ENCODE results near the gene RALB.

DNA sequence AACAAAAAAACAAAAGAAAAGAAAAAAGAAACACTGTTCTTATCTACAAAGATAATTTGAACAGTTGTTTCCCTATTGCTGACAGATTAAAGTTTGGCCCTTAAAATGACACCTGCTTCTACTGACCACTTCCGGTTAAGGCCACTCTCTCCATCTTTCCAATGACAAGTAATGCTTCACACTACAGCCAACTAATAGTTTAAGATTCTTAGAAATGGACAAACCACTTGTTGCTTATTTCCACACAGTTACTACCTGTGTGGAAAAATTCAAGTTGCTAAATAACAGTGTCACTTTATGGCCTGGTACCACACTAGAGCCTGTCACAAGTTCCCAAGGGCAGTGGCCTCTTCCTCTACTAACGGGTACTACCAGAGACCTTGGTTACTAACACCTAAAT, 31.9 kb upstream of the RALB start:
- TF ChIP-seq, protein P1, sequence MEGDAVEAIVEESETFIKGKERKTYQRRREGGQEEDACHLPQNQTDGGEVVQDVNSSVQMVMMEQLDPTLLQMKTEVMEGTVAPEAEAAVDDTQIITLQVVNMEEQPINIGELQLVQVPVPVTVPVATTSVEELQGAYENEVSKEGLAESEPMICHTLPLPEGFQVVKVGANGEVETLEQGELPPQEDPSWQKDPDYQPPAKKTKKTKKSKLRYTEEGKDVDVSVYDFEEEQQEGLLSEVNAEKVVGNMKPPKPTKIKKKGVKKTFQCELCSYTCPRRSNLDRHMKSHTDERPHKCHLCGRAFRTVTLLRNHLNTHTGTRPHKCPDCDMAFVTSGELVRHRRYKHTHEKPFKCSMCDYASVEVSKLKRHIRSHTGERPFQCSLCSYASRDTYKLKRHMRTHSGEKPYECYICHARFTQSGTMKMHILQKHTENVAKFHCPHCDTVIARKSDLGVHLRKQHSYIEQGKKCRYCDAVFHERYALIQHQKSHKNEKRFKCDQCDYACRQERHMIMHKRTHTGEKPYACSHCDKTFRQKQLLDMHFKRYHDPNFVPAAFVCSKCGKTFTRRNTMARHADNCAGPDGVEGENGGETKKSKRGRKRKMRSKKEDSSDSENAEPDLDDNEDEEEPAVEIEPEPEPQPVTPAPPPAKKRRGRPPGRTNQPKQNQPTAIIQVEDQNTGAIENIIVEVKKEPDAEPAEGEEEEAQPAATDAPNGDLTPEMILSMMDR (IDR thresholded peaks at IDR 0.05): no peak
- TF ChIP-seq CREM (CRISPR knock-in tag; IDR thresholded peaks at IDR 0.05): no peak
- TF ChIP-seq, protein P2, sequence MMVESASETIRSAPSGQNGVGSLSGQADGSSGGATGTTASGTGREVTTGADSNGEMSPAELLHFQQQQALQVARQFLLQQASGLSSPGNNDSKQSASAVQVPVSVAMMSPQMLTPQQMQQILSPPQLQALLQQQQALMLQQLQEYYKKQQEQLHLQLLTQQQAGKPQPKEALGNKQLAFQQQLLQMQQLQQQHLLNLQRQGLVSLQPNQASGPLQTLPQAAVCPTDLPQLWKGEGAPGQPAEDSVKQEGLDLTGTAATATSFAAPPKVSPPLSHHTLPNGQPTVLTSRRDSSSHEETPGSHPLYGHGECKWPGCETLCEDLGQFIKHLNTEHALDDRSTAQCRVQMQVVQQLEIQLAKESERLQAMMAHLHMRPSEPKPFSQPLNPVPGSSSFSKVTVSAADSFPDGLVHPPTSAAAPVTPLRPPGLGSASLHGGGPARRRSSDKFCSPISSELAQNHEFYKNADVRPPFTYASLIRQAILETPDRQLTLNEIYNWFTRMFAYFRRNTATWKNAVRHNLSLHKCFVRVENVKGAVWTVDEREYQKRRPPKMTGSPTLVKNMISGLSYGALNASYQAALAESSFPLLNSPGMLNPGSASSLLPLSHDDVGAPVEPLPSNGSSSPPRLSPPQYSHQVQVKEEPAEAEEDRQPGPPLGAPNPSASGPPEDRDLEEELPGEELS (CRISPR knock-in tag; IDR thresholded peaks at IDR 0.05): no peak
- TF ChIP-seq, protein P3, sequence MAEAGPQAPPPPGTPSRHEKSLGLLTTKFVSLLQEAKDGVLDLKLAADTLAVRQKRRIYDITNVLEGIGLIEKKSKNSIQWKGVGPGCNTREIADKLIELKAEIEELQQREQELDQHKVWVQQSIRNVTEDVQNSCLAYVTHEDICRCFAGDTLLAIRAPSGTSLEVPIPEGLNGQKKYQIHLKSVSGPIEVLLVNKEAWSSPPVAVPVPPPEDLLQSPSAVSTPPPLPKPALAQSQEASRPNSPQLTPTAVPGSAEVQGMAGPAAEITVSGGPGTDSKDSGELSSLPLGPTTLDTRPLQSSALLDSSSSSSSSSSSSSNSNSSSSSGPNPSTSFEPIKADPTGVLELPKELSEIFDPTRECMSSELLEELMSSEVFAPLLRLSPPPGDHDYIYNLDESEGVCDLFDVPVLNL (CRISPR knock-in tag; IDR thresholded peaks at IDR 0.05; ENCODE audit: borderline replicate concordance, low read depth): no peak
- TF ChIP-seq IRF2 (CRISPR knock-in tag; IDR thresholded peaks at IDR 0.05; ENCODE audit: borderline replicate concordance, low read depth): no peak
- TF ChIP-seq, protein P4, sequence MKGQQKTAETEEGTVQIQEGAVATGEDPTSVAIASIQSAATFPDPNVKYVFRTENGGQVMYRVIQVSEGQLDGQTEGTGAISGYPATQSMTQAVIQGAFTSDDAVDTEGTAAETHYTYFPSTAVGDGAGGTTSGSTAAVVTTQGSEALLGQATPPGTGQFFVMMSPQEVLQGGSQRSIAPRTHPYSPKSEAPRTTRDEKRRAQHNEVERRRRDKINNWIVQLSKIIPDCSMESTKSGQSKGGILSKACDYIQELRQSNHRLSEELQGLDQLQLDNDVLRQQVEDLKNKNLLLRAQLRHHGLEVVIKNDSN (CRISPR knock-in tag; IDR thresholded peaks at IDR 0.05): no peak
- TF ChIP-seq, protein P5, sequence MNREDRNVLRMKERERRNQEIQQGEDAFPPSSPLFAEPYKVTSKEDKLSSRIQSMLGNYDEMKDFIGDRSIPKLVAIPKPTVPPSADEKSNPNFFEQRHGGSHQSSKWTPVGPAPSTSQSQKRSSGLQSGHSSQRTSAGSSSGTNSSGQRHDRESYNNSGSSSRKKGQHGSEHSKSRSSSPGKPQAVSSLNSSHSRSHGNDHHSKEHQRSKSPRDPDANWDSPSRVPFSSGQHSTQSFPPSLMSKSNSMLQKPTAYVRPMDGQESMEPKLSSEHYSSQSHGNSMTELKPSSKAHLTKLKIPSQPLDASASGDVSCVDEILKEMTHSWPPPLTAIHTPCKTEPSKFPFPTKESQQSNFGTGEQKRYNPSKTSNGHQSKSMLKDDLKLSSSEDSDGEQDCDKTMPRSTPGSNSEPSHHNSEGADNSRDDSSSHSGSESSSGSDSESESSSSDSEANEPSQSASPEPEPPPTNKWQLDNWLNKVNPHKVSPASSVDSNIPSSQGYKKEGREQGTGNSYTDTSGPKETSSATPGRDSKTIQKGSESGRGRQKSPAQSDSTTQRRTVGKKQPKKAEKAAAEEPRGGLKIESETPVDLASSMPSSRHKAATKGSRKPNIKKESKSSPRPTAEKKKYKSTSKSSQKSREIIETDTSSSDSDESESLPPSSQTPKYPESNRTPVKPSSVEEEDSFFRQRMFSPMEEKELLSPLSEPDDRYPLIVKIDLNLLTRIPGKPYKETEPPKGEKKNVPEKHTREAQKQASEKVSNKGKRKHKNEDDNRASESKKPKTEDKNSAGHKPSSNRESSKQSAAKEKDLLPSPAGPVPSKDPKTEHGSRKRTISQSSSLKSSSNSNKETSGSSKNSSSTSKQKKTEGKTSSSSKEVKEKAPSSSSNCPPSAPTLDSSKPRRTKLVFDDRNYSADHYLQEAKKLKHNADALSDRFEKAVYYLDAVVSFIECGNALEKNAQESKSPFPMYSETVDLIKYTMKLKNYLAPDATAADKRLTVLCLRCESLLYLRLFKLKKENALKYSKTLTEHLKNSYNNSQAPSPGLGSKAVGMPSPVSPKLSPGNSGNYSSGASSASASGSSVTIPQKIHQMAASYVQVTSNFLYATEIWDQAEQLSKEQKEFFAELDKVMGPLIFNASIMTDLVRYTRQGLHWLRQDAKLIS (CRISPR knock-in tag; IDR thresholded peaks at IDR 0.05; ENCODE audit: borderline replicate concordance): no peak
- TF ChIP-seq CREB1 (CRISPR knock-in tag; IDR thresholded peaks at IDR 0.05): no peak
- no peak for TF ChIP-seq NFYB (CRISPR knock-in tag; conservative IDR thresholded peaks at IDR 0.05; ENCODE audit: low read depth)
- TF ChIP-seq NFE2L1 (CRISPR knock-in tag; IDR thresholded peaks at IDR 0.05): no peak
- TF ChIP-seq ZNF423 (CRISPR knock-in tag; IDR thresholded peaks at IDR 0.05): no peak
